PC-3 (cell line): ENCODE data around the gene TCF12. TPM values are rescaled to one million over a fixed set of nuclear protein-coding genes. Genes with fewer than 3 reads are reported as not detected.

Experiments
- ATAC-seq: fragments of 200-7000 bp; cut with Tn5 transposase; 2 replicates; pipeline ENCODE4 v1.9.1; 2020; ENCODE audit warnings: mild to moderate bottlenecking, moderate library complexity
- BruUV-seq: library from RNA; stranded (reverse); fragments of 400-500 nt; replicated peaks from 2 replicates; lab custom pipeline; 2021; lab: Mats Ljungman, UMichigan
- CTCF ChIA-PET: fragments of 300-600 bp; sonication (Branson Sonifier 250); formaldehyde crosslinking; loops from one replicate; lab custom pipeline; 2022; ENCODE audit warnings: antibody characterized with exemption; lab: Charles Lee
- POLR2A ChIA-PET: fragments of 300-600 bp; sonication (Branson Sonifier 250); formaldehyde crosslinking; loops from one replicate; lab custom pipeline; 2022; ENCODE audit warnings: antibody characterized with exemption; ENCODE audit not compliant: unreplicated experiment; lab: Charles Lee
- DNase-seq: peaks from one replicate; pipeline ENCODE4 v3.0.0-alpha.2; 2015
- H2AFZ ChIP-seq: fragments of 300-600 bp; sonication (generic); 2 replicates; pipeline ENCODE4 v1.6.0; 2016; ENCODE audit warnings: antibody characterized with exemption, low read length
- H3F3A ChIP-seq: fragments of 300-600 bp; sonication (generic); one replicate; pipeline ENCODE4 v1.6.0; 2017; ENCODE audit warnings: antibody characterized with exemption, low read length, control low read depth, mild to moderate bottlenecking; ENCODE audit not compliant: unreplicated experiment
- H3K27ac ChIP-seq: fragments of 300-600 bp; sonication (generic); 2 replicates; pipeline ENCODE4 v1.5.1; 2016; ENCODE audit warnings: mild to moderate bottlenecking, low read length
- H3K27me3 ChIP-seq: fragments of 300-600 bp; sonication (generic); 2 replicates; pipeline ENCODE4 v1.6.1; 2016; ENCODE audit warnings: low read length, mixed read lengths
- H3K36me3 ChIP-seq: fragments of 300-600 bp; sonication (generic); 2 replicates; pipeline ENCODE4 v1.6.1; 2016; ENCODE audit warnings: low read depth, mixed run types, low read length, mixed read lengths
- H3K4me1 ChIP-seq: fragments of 300-600 bp; sonication (generic); 2 replicates; pipeline ENCODE4 v1.5.1; 2016; ENCODE audit warnings: low read length; ENCODE audit not compliant: insufficient read depth
- H3K4me2 ChIP-seq: fragments of 300-600 bp; sonication (generic); 2 replicates; pipeline ENCODE4 v1.6.0; 2016; ENCODE audit warnings: low read length
- H3K4me3 ChIP-seq: fragments of 300-600 bp; sonication (generic); 2 replicates; pipeline ENCODE4 v1.5.1; 2016; ENCODE audit warnings: mild to moderate bottlenecking, low read length, mixed read lengths
- H3K79me2 ChIP-seq: fragments of 300-600 bp; sonication (generic); 2 replicates; pipeline ENCODE4 v1.6.1; 2017; ENCODE audit warnings: low read length, mixed read lengths
- H3K9ac ChIP-seq: fragments of 300-600 bp; sonication (generic); 2 replicates; pipeline ENCODE4 v1.6.0; 2016; ENCODE audit warnings: mild to moderate bottlenecking, low read length
- H3K9me2 ChIP-seq: fragments of 300-600 bp; sonication (generic); replicated peaks from 2 replicates; pipeline ENCODE4 v1.6.1; 2016; ENCODE audit warnings: mixed run types, low read length, mixed read lengths
- H3K9me3 ChIP-seq: fragments of 300-600 bp; sonication (generic); 2 replicates; pipeline ENCODE4 v1.6.1; 2016; ENCODE audit warnings: low read length, mixed read lengths
- H4K20me1 ChIP-seq: fragments of 300-600 bp; sonication (generic); 2 replicates; pipeline ENCODE4 v1.6.1; 2016; ENCODE audit warnings: low read length, mixed read lengths
- EZH2 ChIP-seq: fragments of 300-600 bp; sonication (generic); IDR thresholded peaks from one replicate; pipeline ENCODE4 v1.6.1; 2017; ENCODE audit warnings: antibody characterized with exemption, mild to moderate bottlenecking, low read length; ENCODE audit not compliant: unreplicated experiment
- EZH2phosphoT487 ChIP-seq: fragments of 300-600 bp; sonication (generic); IDR thresholded peaks from 2 replicates; pipeline ENCODE4 v1.6.1; 2018; ENCODE audit warnings: mild to moderate bottlenecking, antibody characterized with exemption, low read length, borderline replicate concordance
- intact Hi-C: fragments of 100-400 bp; cut with micrococcal nuclease; formaldehyde crosslinking; loops from 2 replicates; pipeline ENCODE4 v1.9.0; 2023
- total RNA-seq: library from RNA; depleted of rRNA; stranded (reverse); fragments of >200 nt; gene quantifications from 2 replicates; pipeline ENCODE4 v1.2.3, GENCODE V29; 2014
- TF ChIP-seq, protein P1 (sequence below): fragments of 300-600 bp; sonication (generic); conservative IDR thresholded peaks from 2 replicates; pipeline ENCODE4 v1.5.1; 2017; ENCODE audit warnings: antibody characterized with exemption, low read depth, mild to moderate bottlenecking, low read length

Gene TCF12
- total RNA-seq, 1 experiment from 2014 or later: 103 TPM

DNA sequence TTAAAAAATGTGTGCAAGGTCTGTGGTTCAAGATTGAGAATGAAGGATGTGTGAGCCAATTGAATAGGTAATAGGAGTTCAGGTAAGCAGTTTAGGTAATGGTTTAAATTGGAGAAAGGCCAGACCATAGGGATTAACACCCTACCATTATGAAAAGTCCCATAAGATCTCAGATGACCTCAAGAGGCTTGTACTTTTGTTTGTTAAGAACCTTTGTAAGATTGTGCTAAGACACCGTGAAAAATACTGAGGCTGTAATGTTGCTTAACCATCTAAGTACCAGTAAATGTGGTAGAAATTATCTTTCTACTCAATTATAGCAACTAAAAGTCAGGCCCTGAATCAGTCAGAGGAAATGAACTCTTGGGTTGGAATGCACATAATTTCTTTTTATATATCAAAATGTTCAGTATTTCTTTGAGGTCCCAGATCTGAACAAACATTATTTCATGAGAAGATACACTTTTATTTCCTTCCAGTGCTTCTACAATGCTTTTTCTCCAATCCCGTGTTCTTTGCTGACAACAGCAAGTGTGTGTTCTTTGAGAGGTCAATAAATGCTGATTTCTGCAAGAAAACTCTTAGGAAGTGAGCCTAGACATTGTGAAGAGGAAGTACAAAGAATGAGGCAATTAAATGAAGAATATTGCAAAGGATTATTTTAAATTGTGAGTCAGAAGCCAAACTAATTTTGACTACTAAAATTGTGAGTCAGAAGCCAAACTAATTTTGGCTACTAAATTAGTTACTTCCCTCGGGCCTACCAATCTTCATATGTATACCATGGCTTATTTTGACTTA, 66.4 kb downstream of the TCF12 start:
- BruUV-seq: no TSS peak
- no peak overlapping the region for H3K9ac ChIP-seq
- intact Hi-C loops: loop anchor here (5.0 to 10.0 kb wide), 2 partner anchors 63 to 160 kb away; no protein-coding TSS in a partner anchor

DNA sequence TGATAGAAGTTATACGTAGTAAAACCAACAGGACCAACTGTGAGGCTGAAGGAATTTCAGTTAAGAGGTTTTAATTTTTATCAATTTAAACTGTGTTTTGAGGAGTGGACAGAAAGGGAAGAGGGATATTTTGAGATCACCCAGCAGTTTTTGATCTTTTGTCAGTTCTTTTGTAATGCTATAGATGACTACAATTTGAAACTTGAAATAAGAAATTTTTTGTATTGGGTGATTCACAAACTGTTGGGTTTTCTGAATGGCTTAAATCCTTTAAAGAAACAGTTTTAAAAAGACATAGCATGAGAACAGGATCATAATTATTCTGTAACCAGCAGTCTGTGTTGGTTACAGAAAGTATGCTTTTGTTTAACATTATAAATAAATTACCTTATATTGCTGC, 67.4 kb downstream of the TCF12 start:
- no TSS peak for BruUV-seq
- Histone ChIP-seq H3K9me2 (no peaks in the 10 kb centered on the region), H3K9ac (no peak overlapping the region), H3K79me2 (peaks cover 77% of the 10 kb centered on the region), H3K4me3 (no peak overlapping the region), H3K4me2 (peak overlapping the region; percentile 47), H2AFZ (no peak overlapping the region), H3K9me3 (no peaks in the 10 kb centered on the region), H3K27me3 (no peaks in the 10 kb centered on the region), H4K20me1 (no peaks in the 10 kb centered on the region; the same call in 1 of the 2 replicates), H3K4me1 (peaks cover 34% of the 10 kb centered on the region), H3F3A (no peaks in the 10 kb centered on the region), H3K36me3 (no peaks in the 10 kb centered on the region), H3K27ac (peak overlapping the region; percentile 59; the same call in 1 of the 2 replicates)
- ATAC-seq (no peak), DNase-seq (no peak)
- TF ChIP-seq EZH2 (no peak), EZH2phosphoT487 (no peak)
- TF ChIP-seq, protein P1, sequence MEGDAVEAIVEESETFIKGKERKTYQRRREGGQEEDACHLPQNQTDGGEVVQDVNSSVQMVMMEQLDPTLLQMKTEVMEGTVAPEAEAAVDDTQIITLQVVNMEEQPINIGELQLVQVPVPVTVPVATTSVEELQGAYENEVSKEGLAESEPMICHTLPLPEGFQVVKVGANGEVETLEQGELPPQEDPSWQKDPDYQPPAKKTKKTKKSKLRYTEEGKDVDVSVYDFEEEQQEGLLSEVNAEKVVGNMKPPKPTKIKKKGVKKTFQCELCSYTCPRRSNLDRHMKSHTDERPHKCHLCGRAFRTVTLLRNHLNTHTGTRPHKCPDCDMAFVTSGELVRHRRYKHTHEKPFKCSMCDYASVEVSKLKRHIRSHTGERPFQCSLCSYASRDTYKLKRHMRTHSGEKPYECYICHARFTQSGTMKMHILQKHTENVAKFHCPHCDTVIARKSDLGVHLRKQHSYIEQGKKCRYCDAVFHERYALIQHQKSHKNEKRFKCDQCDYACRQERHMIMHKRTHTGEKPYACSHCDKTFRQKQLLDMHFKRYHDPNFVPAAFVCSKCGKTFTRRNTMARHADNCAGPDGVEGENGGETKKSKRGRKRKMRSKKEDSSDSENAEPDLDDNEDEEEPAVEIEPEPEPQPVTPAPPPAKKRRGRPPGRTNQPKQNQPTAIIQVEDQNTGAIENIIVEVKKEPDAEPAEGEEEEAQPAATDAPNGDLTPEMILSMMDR: no peak
- ChIA-PET POLR2A (no interaction called here), CTCF (no interaction called here)
- intact Hi-C loops: loop anchor here (5.0 to 10.0 kb wide), 2 partner anchors 64 to 161 kb away; no protein-coding TSS in a partner anchor

More for the DNA sequence above, 66.4 kb downstream of the TCF12 start:
- H3K36me3 ChIP-seq: no peaks in the 10 kb centered on the region
- H3K79me2 ChIP-seq: peaks cover 84% of the 10 kb centered on the region
- peak overlapping the region; percentile 47 for H3K4me2 ChIP-seq
- H4K20me1 ChIP-seq: no peaks in the 10 kb centered on the region; the same call in 1 of the 2 replicates
- peaks cover 43% of the 10 kb centered on the region for H3K4me1 ChIP-seq
- H3K9me2 ChIP-seq: no peaks in the 10 kb centered on the region
- H3F3A ChIP-seq: peaks cover 2% of the 10 kb centered on the region
- no peaks in the 10 kb centered on the region for H3K9me3 ChIP-seq
- DNase-seq (peak; percentile 50), ATAC-seq (peak; percentile 75)
- H3K4me3 ChIP-seq: no peak overlapping the region
- TF ChIP-seq EZH2phosphoT487: no peak
- no peak for TF ChIP-seq EZH2
- TF ChIP-seq, protein P1: no peak
- no peaks in the 10 kb centered on the region for H3K27me3 ChIP-seq
- H3K27ac ChIP-seq: peak overlapping the region; percentile 59
- ChIA-PET CTCF (interaction anchor here (0.6 kb wide), 1 partner anchor 157 kb away, joined by 7 read pairs; no protein-coding TSS in a partner anchor), POLR2A (no interaction called here)
- no peak overlapping the region for H2AFZ ChIP-seq

DNA sequence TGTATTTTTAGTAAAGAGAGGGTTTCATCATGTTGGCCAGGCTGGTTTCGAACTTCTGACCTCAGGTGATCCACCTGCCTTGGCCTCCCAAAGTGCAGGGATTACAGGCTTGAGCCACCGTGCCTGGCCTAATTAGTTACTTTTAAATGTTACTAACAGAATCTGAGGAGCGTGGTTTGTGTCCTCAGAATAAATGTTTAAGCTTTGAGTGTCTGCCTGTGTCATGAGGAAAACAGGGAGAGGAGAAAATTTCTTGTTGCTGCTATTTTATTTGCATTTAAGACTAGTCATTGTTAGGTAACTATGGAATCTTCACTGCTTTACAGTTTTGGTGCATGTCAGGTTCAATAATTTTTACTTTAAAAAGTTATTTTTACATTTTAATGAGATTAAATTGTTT, 68.8 kb downstream of the TCF12 start:
- Histone ChIP-seq H3K4me2 (no peak overlapping the region), H3K36me3 (no peaks in the 10 kb centered on the region), H3K4me1 (peaks cover 32% of the 10 kb centered on the region), H3K9me3 (no peaks in the 10 kb centered on the region), H3K4me3 (no peak overlapping the region), H3K9me2 (no peaks in the 10 kb centered on the region), H3K79me2 (peaks cover 69% of the 10 kb centered on the region), H2AFZ (no peak overlapping the region), H3K9ac (no peak overlapping the region), H3K27ac (no peak overlapping the region), H3K27me3 (no peaks in the 10 kb centered on the region), H3F3A (no peaks in the 10 kb centered on the region), H4K20me1 (no peaks in the 10 kb centered on the region; the same call in 1 of the 2 replicates)
- TF ChIP-seq EZH2 (no peak), EZH2phosphoT487 (no peak)
- TF ChIP-seq, protein P1: no peak
- POLR2A ChIA-PET: no interaction called here
- no peak for DNase-seq
- ATAC-seq: no peak
- CTCF ChIA-PET: no interaction called here
- intact Hi-C loops: loop anchor here (5.0 to 10.0 kb wide), 2 partner anchors 65 to 162 kb away; no protein-coding TSS in a partner anchor
- no TSS peak for BruUV-seq
